Mesothelial cell of epicardium (in vitro differentiated cells): ENCODE results near the gene ZNF581. TPM values are rescaled to one million over a fixed set of nuclear protein-coding genes. Genes with fewer than 3 reads are reported as not detected.

Experiments used
- DNase-seq, 2 experiments: peaks; one replicate each; pipeline ENCODE4 v3.0.0; 2021; ENCODE audit warnings: low spot score in 2 of 2; ENCODE audit not compliant: unreplicated experiment in 2 of 2
- H3K27ac Mint-ChIP-seq: 2 replicates; pipeline ENCODE4 v1.8.0; 2021; ENCODE audit warnings: mixed read lengths
- H3K27me3 Mint-ChIP-seq: 2 replicates; pipeline ENCODE4 v1.8.0; 2021; ENCODE audit warnings: low read depth, mixed read lengths
- H3K36me3 Mint-ChIP-seq: 2 replicates; pipeline ENCODE4 v1.8.0; 2021; ENCODE audit warnings: mixed read lengths
- H3K4me1 Mint-ChIP-seq: 2 replicates; pipeline ENCODE4 v1.8.0; 2021; ENCODE audit warnings: mixed read lengths
- H3K4me3 Mint-ChIP-seq: 2 replicates; pipeline ENCODE4 v1.8.0; 2021; ENCODE audit warnings: mild to moderate bottlenecking, moderate library complexity, mixed read lengths
- H3K9me3 Mint-ChIP-seq: 2 replicates; pipeline ENCODE4 v1.8.0; 2021; ENCODE audit warnings: mixed read lengths
- total RNA-seq: library from RNA; stranded (reverse); gene quantifications from 3 replicates; pipeline ENCODE4 v1.2.1, GENCODE V29; 2021
- TF ChIP-seq, protein P1 (sequence below): fragments of 200-600 bp; sonication (generic); IDR thresholded peaks from one replicate; pipeline ENCODE4 v1.5.0; 2021; ENCODE audit warnings: antibody characterized with exemption; ENCODE audit not compliant: unreplicated experiment

ZNF581 gene
- total RNA-seq, 1 donor from 2014 or later = 42.6 TPM

DNA sequence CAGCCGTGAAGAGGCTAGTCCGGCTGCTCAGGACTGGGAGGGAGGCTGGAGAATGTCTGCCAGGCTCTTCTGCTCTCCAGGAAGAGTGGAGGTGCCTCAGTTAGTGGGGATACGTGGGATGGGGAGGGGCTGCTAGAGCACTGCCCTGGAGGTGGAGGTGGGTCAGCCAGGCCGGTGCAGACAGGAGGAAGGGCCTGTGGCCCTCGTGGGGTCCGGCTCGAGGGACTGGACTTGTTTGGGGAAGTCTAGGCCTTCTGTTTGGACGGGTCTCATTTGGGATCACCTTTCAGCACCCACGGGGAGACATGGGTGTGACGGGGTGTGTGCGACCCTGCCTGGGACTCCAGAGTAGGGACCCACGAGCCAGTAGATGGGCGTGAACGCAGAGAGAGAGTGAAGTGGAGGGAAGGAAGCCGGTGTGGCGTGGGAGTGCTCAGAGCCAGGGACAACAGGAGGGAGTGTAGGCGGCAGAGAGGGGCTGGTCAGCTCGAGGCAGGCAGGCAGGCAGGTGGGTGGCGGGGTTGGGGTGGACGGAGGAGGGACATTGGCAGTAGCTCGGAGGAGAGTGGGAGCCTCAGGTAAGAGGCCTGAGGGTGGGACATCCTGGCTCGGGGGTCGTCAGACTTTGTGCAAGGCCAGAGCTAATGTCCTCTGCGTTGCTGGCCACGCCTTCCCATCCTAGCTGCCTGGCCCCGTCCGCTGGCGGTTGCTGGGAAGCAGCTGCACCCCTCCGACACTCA lies 43.0 kb downstream of the ZNF581 start:
- no peaks in the 10 kb centered on the region for H3K4me1 Mint-ChIP-seq

DNA sequence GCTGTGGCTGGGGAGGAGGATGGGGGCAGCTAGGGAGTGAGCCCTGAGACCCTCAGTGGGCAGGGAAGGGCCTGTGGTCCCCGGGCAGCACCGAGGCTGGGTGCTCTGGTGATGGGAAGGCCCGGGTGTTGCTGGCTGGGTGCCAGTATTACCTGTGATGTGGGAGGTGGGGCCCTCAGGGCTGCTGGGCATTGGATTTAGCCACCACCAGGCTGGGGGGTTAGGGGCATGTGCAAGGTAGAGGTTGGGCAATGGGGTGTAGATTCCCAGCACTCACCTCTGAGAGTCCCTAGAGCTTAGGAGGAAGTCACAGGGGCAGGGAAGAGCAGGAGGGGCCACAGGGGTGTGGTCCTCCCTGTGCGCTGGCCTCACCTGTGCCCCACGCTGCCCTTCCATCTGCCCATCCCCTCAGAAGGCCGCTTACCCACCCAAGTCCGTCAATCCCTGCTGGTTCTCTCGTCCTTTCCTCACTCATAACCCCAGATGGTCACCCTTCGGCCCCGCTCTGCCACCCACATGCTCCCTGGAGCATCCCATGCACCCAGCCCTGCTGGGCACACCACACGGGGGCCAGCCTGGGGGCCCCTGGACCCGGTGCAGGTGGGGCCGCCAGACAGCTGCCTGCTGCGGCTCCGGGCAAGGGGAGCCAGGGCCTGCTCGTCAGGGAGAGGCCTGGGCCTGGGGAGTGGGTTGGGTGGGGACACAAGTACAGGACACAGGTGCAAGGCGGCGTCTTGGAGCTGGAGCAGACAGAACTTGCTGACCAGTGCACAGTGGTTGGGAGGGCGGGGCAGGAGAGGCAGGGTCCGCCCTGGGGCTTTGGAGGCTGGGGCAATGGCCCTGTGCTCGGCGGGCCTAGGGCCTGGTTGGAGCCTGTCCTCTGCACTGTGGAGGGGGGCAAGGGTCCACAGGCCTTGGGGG lies 44.1 kb downstream of the ZNF581 start:
- TF ChIP-seq, protein P1, sequence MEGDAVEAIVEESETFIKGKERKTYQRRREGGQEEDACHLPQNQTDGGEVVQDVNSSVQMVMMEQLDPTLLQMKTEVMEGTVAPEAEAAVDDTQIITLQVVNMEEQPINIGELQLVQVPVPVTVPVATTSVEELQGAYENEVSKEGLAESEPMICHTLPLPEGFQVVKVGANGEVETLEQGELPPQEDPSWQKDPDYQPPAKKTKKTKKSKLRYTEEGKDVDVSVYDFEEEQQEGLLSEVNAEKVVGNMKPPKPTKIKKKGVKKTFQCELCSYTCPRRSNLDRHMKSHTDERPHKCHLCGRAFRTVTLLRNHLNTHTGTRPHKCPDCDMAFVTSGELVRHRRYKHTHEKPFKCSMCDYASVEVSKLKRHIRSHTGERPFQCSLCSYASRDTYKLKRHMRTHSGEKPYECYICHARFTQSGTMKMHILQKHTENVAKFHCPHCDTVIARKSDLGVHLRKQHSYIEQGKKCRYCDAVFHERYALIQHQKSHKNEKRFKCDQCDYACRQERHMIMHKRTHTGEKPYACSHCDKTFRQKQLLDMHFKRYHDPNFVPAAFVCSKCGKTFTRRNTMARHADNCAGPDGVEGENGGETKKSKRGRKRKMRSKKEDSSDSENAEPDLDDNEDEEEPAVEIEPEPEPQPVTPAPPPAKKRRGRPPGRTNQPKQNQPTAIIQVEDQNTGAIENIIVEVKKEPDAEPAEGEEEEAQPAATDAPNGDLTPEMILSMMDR = no peak
- DNase-seq = no peak
- no peaks in the 10 kb centered on the region for H3K4me1 Mint-ChIP-seq
- no peaks in the 10 kb centered on the region for H3K9me3 Mint-ChIP-seq
- peaks cover 11% of the 10 kb centered on the region for H3K36me3 Mint-ChIP-seq
- H3K27ac Mint-ChIP-seq = peak overlapping the region; percentile 26
- H3K4me3 Mint-ChIP-seq = no peak overlapping the region
- H3K27me3 Mint-ChIP-seq = no peaks in the 10 kb centered on the region

More for the DNA sequence above, 43.0 kb downstream of the ZNF581 start:
- no peaks in the 10 kb centered on the region for H3K9me3 Mint-ChIP-seq
- no peak for DNase-seq
- H3K27me3 Mint-ChIP-seq = no peaks in the 10 kb centered on the region
- no peak overlapping the region for H3K4me3 Mint-ChIP-seq
- H3K27ac Mint-ChIP-seq = no peak overlapping the region
- H3K36me3 Mint-ChIP-seq = peaks cover 13% of the 10 kb centered on the region
- TF ChIP-seq, protein P1 = no peak

DNA sequence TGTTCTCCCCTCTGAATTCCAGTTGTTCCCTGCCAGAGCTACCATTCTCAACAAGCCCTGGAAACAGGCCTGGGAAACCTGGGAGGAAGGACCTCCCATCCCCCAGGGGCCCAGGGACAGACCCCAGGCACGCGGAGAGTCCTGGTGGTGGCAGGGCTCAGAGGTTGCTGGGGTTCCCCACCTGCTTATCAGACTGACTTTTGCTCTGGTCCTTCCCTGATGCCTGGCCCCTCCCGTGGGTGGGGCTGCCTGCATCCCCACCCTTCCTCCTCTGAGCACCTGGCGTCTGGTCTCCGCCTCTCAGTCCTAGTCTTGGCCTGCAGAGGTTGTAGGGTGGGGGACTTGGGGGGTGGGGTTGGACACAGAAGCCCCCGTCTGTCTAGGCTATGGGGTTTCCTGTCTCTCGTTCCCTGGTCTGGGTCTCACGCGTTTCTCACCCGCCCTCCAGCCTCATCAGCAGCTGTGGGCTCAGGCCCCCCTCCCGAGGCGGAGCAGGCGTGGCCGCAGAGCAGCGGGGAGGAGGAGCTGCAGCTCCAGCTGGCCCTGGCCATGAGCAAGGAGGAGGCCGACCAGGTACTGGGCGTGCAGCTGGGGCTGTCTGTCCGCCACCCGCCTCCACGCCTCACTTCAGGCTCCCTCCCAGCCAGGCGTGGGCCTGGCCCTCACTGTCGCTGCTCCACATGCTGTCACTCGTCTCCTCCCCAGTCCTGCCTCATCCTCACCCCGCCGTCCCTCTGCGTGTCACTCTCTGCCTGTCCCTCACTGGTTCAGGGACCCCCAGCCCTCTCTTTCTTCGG lies 45.2 kb downstream of the ZNF581 start:
- H3K27me3 Mint-ChIP-seq = no peaks in the 10 kb centered on the region
- no peaks in the 10 kb centered on the region for H3K9me3 Mint-ChIP-seq
- no peak for DNase-seq
- TF ChIP-seq, protein P1 = no peak
- no peak overlapping the region for H3K27ac Mint-ChIP-seq
- H3K4me3 Mint-ChIP-seq = no peak overlapping the region
- H3K36me3 Mint-ChIP-seq = peaks cover 10% of the 10 kb centered on the region
- H3K4me1 Mint-ChIP-seq = no peaks in the 10 kb centered on the region

DNA sequence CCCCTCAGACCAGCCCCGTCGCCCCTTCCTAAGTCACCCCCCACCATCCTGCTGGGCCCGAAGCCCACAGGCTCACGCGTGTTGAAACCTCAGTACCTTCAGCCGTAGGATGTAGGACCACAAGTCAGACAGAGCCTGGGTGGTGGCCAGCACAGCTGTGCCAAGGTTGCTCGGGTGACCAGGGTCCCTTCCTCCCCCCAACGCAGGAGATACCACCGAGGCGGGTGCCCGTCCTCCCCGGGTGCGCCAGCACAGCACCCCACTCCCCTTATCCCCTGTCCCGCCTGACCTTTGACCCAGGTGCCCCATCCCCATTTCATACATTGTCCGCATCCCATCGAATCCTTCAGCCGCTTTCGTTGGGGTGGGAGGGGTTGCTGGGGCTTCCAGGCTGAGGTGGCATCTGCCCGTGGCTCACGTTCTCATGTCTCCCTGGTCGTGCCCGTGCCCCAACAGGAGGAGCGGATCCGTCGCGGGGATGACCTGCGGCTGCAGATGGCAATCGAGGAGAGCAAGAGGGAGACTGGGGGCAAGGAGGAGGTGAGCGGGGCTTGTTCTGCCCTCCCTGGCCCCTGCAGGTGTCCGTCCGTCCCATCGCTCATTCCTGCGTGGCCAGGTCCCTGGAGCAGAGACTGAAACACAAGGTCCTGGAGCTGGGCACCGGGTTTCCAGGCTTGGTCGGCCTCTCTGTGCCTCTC lies 46.1 kb downstream of the ZNF581 start:
- Mint-ChIP-seq H3K27me3 (no peaks in the 10 kb centered on the region), H3K4me3 (no peak overlapping the region), H3K9me3 (no peaks in the 10 kb centered on the region), H3K36me3 (peaks cover 9% of the 10 kb centered on the region), H3K27ac (no peak overlapping the region), H3K4me1 (no peaks in the 10 kb centered on the region)
- TF ChIP-seq, protein P1 = no peak
- no peak for DNase-seq
